Prostate gland (tissue), 1 donor: ENCODE data around the gene SPRR2F.

Experiments used
- POLR2A ChIP-seq: fragments of 450-650 bp; IDR thresholded peaks from one replicate; pipeline ENCODE4 v1.6.1; 2016; ENCODE audit warnings: antibody characterized with exemption, mild to moderate bottlenecking
- POLR2AphosphoS5 ChIP-seq: sonication (generic); formaldehyde crosslinking; IDR thresholded peaks from one replicate; pipeline ENCODE4 v1.6.1; 2017; ENCODE audit warnings: antibody characterized with exemption

DNA sequence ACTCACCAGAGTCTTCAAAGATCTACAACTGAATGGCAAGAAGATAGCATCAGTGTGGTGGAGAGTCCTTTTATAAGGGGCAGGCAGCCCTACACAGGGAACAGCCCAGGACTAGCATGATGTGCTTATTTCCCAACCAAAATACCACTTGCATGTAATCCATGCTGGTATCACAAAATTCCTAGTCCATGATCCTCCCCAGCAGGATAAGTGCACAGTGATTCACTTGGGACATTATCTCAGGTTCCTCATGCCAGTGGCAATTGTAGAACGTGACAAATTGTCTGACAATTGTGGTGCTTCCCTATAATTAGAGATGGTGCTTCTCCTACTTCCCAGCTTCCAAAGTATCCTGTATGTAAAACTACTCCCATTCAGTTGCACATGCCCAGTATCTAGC, 37.5 kb upstream of the SPRR2F start, which contains the start of gene SPRR2G:
- TF ChIP-seq POLR2A (no peak), POLR2AphosphoS5 (no peak)
